ENCODE data around the gene VWA8. TPM values are rescaled to one million over a fixed set of nuclear protein-coding genes. Genes with fewer than 3 reads are reported as not detected.
"Not testable (repeated sequence)": the region's sequence is repeated elsewhere in the genome, so short reads cannot be mapped to it uniquely, and the experiment has no call there.

The VWA8 gene
- total RNA-seq, 1 experiment from 2014 or later = 20.1 TPM

DNA sequence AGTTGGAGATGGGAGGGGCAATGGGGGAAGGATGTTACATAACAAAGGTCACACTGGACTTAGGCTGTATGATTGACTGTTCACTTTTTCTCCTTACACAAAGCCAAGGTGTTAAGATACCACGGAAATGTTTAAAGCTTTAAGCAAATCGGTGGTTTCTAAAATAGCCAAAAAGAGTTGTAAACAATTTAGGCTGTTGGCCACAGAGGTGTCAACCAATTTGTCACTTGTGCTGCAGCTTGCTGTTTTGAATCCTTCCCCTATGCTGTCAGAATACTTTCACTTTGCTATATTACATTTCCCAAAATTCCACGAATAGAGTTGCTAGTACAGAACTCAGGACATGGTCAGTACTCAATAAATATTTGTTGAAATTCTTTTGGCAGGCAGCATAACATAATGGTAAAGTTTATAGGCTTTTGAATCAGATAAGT is 149.3 kb downstream of the VWA8 start:
- DNase-seq (ENCODE audit: extremely low read depth, low read depth) = no peak

DNA sequence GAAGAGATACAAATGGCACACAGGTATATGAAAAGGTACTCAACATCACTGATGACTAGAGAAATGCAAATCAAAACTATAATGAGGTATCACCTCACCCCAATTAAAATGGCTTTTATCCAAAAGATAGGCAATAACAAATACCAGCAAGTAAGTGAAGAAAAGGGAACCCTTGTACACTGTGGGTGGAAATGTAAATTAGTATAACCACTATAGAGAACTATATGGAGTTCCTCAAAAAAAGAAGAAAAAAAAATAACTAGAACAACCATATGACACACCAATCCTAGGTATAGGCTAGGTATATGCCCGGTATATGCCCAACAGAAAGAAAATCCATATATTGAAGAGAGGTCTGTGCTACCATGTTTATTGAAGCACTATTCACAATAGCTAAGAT is 150.9 kb downstream of the VWA8 start:
- DNase-seq (ENCODE audit: extremely low read depth, low read depth) = no peak

DNA sequence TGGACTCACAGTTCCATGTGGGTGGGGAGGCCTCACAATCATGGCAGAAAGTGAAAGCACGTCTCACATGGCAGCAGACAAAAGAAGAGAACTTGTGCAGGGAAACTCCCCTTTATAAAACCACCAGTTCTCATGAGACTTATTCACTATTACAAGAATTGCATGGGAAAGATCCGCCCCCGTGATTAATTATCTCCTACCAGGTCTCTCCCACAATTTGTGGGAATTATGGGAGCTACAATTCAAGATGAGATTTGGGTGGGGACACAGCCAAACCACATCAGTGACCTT is 157.5 kb downstream of the VWA8 start:
- not testable (repeated sequence) for DNase-seq (ENCODE audit: extremely low read depth, low read depth)

DNA sequence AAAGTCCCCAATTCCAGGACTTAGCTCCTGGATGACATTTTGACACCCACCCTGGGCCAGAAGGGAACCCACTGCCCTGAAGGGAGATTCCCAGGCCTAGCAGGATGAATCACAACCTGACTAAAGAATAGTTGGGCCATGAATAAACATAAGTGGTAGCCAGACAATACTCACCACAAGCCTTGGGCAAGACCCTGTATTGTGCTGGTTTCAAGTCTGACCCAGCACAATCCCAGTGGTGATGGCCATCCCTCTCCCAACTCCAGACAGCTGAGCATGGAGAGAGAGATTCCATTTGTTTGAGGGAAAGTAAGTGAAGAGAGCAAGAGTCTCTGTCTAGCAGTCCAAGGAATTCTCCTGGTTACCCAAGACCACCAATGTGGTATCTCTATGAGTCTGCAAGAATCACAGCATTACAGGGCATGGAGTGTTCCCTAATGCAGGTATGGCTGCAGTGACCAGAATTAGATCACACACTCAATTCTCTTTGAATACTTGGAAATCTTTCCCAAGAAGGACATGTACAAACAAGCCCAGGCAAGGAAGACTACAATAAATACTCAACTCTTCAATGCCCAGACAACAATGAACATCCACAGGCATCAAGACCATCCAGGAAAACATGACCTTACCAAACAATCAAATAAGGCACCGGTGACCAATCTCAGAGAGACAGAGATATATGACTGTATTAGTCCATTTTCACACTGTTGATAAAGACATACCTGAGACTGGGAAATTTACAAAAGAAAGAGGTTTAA is 158.0 kb downstream of the VWA8 start:
- DNase-seq (ENCODE audit: extremely low read depth, low read depth) = no peak

DNA sequence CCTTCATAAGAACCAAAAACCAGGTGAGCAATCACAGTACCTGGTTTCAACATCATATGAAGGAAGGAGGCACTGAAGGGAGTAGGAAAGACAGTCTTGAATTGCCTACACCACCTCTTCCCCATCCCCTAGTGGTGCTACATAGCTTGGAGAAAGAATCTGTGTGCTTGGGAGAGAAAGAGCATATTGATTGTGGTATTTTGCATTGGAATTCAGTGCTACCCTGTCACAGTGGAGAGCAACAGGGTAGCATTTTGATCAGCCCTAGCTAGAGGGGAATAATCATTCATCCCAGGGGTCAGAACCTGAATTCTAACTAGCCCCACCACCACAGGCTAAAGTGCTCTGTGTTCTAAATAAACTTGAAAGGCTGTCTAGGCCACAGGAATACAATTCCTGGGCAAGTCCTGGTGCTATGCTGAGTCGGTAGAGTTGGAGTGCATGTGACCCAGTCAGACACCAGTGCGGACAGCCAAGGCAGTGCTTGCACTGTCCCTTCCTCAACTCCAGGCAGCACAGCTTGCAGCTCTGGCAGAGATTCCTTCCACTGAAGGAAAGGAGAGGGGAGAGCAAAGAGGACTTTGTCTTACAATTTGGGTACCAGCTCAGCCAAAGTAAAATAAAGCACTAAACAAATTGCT is 158.7 kb downstream of the VWA8 start:
- DNase-seq (ENCODE audit: extremely low read depth, low read depth) = no peak

DNA sequence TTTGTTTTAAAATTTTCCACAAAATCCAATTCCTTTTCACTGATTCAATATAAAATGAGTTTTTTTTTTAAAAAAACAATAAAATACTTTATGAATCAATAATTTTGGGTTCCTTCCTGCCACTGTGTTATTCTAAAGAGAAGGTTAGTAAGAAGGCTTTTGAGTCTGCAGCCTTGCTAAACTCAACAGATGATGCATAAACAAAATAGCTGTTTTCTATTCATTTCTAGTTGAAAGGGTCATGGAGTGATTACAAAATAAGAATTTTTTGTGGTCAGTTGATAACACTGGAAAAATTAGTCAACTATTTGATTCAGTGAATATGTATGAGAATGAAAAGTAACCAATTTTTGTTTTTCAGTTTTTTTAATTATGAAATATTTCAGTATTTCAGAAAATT is 169.9 kb downstream of the VWA8 start:
- DNase-seq (ENCODE audit: extremely low read depth, low read depth) = no peak

DNA sequence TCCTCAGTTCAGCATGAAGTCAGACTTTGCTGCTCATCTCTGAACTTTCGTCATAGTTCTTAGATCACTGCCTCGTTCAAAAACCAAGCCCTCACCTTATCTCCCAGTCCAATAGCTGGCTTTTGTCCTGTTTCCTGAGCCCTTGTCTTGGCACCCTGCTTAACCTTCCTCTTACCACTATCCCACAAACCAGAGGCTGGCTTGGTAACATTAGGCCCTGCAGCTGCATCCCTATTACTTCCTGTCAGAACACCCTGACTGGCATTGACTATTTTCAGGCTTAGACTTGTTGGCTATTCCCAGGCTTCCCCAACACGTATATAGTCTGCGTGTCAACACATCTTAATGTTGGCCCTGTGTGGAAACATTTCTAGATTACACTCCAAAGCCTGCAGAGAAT is 172.4 kb downstream of the VWA8 start:
- no peak for DNase-seq (ENCODE audit: extremely low read depth, low read depth)

DNA sequence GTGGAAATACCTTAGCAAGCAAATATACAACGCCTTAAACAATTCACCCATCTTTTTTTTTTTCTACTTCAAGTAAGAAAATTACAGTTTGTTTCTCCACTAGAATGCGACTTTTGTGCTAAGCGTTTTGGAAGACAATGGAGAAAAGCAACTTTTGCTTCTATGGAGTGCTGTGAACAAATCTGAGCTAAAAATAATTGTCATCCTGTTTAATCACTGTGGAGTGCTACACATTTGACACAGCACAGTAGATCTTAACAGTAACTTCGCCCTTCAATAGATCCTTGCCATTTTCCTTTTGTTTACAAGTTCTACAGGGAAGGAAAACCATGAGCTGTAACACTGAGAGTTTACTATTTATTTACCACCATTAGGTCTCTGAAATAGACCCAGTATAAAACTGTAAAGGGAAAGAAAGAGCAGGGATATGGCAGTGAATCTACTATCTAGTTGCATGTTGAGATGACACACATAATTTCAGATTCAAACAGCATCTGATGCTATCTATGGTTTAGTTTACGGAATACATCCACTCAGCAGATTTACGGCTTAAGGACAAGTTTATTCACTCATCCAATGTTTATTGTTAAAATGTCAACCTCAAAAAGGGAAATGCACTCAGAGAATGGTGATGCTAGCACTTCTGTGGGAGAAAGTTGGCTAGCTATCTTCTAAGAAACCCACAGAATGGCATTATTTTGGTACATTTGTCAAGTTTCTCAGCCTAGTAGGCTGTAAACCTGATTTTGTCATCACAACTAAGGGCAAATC is 175.3 kb downstream of the VWA8 start:
- DNase-seq (ENCODE audit: extremely low read depth, low read depth) = no peak

DNA sequence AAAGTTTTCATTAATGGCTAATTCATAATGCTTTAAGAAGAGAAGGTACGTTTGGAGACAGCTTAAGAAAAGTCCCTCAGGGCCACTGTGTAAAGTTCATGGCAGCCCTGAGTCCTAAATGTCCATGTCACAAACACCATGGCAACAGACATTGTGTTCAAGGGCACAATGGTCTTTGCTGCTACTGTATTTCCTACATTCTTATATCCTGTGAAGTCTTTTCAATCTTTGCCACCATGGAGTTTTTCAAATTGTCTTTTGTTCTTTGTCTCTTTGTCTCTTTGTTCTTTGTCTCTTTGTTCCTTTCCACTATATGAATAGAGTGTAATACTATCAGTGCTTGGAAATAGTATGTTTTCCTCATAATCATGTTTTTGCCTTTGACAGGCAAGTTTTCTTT is 178.8 kb downstream of the VWA8 start:
- no peak for DNase-seq (ENCODE audit: extremely low read depth, low read depth)

DNA sequence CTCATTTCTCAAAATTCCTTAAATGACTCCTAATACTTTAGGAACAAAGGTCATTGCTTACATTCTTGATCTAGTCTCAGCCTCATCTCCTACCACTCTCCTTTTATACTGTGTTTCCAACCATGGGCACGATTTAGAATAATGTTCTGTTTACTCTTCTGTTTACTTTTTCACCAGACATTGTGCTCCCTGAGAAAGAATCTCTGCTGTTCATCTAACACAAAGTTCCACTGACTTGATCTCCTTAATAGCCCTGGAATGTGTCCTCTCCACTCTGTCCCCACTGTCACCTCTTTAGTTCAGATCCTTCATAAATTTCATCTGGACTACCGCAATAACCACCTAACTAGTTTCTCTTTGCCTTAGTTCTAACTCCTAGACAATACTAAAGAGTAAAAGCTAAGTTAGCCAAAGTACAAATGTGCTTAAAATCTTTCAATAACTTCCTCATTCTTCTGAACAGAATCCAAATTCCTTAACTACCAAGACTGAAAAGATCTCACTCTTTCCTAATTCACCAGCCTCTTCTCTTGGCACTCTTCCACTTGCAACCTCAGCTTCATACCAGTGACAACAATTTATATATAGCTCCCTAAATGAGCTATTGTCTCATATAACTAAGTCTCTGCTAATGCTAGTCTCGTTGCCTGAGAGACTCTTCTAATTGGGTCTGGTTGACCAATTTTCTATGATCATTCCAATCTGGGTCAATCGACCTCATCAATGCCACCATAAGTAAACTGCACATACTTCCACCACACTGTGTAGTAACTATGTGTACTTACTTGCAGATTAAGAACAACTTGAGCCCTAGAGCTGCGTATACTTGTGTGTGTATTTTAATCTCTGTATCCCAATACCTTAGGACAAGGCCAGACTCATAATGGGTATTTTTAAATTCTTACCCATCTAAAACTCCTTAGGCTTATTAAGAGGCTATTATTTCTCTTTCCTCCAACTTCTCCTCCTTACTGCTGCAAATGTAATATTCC is 179.9 kb downstream of the VWA8 start:
- DNase-seq (ENCODE audit: extremely low read depth, low read depth) = no peak

DNA sequence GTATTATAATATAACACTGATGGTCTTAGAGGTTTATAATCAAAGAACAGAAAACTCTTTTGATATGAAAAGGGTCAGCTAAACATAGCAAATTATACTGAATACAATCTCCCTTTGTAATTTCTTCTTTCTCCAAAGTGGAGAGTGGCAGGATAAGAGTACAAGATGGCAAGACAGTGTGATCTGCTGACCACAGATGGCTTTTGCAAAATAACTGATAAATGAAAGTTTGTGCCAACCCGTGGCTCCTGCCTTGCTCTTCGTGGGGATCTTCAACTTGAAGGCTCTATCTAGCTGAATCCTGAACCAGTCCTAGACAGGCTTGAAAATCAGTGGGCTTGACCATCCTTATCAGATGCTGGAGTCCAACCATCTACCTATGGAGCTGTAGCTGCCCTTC is 185.7 kb downstream of the VWA8 start:
- DNase-seq (ENCODE audit: extremely low read depth, low read depth) = no peak

DNA sequence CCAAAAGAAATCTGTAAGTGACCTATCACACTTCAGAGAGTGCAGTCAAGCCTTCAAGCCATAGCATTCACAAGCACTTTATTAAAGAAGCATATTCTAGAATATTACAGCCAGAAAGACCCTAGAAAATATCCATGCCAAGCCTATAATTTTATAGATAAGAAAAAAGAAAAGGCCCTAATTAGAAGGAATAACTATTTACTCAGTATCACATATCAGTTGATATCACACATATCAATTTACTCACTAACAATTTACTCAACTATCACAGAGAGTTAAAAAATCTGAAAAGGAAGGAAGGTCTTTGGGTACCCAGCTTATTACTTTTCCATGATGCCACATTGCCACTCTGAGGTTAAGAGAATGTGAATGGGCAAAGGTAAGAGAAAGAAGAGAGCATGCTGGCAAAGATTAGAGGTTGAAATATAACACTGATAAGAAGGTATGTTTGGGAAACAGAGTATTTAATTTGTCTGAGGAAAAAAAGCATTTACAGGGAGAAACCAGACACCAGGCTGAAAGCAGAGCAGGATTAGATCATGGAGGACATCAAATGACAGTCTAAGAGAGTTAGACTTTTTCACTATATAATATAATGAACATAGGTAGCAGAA is 186.2 kb downstream of the VWA8 start:
- DNase-seq (ENCODE audit: extremely low read depth, low read depth) = no peak

DNA sequence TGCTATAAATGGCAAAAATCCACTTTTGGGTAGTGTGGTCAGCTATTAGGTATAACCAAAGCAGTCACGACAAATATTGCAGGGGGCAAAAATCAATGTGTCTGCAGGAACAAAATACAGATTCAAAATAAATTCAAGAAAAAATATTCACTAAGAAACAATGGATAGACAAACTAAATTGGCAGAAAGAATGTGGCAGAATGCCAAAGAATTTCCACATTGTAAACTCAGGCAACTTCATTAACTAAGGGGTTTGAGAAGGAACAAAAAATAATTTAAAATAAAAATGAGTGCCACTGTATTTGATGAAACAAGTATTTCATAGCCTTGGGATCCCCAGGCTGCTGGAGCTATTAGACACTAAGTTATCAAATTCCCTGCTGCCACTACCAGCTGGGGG is 193.1 kb downstream of the VWA8 start:
- no peak for DNase-seq (ENCODE audit: extremely low read depth, low read depth)

DNA sequence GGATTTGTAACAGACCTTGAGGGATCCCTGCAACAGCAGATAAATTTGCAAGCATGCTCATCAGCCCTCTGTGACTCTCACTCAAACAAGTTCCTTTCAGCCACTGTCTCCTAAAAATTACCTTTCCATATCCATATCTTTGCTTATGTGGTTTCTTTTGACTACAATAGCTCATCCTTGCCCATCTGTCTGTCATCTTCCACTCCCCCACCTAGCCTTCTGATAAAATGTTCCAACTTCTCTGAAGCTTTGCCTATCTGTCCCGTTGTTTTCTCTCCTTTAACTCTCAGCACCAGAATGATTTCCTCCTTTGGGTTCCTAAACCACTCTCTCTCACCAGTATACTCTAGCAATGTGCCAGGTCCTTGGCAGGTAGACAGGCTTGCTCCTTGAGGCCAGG is 194.5 kb downstream of the VWA8 start:
- DNase-seq (ENCODE audit: extremely low read depth, low read depth) = no peak

DNA sequence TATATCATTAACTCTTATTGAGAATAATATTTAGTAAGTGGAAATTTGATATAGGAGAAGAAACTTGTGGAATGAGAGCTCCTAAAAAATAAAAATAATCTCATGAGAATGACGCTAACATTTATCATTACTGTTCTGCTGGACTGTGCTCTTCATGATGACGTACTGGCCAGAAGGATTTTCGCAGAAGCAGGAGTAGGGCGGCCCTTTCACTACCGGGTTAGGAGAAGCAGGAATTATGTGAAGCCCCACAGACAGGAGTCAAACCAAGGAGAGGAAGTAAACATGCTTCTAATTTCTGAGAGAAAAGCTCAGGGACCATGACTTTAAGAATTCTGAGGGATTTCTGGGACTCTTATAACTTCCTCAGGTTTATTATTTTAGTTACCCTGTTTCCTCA is 195.1 kb downstream of the VWA8 start:
- no peak for DNase-seq (ENCODE audit: extremely low read depth, low read depth)

DNA sequence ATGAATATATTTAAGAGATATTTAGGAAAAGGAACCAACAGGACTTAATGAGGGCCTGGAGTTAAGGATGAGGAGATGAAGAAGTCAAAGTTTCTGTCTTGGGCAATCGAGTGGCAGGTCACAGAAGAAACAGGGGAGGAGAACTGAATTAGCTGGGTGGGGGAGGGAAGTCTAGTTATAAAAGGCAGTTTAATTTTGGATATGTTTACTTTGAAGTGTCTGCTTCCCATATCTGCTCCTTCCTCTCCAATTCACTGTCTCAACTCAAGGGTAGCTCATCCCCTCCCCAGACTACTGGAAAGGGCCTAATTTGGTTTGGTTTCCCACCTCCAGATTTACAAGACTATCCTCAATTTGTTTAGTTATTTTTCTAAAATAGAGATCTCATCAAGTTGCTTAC is 195.9 kb downstream of the VWA8 start:
- no peak for DNase-seq (ENCODE audit: extremely low read depth, low read depth)

DNA sequence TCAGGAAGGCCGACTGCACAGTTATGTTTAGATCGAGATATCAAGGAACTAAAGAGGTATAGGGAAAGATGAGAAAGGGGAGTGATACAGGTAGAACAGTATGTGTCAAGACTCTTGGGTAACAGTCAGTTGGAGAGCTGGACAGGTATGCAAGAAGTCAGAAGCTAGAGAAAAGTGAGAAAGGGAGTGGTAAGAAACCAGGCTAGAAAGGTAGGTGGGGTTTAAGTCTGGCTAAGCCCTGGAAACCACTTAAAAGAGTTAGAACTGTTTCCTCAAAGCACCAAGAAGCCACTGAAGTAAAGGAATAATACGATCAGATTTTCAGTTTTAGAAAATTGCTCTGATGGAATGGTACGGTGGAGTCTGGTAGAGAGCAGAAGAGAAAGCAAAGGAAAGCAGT is 196.4 kb downstream of the VWA8 start:
- DNase-seq (ENCODE audit: extremely low read depth, low read depth) = no peak

DNA sequence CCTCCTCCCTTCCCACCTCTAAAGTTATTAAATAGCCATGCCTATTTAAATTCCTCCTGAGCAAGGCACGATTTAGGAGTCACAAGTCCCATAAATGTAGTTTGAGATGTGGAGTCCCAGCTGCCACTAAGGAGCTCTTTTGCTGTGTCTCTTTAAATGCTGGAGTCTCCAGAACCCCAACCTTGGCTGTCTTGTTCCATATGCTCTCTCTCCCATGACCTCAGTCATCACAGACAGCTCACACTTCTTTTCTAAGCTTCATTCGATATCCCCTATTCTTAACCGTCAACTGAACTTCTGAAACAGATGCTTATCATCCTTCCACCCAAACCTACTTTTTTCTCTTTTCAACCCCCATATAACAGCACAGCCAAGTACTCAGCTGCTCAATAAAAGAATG is 197.1 kb downstream of the VWA8 start:
- DNase-seq (ENCODE audit: extremely low read depth, low read depth) = no peak

DNA sequence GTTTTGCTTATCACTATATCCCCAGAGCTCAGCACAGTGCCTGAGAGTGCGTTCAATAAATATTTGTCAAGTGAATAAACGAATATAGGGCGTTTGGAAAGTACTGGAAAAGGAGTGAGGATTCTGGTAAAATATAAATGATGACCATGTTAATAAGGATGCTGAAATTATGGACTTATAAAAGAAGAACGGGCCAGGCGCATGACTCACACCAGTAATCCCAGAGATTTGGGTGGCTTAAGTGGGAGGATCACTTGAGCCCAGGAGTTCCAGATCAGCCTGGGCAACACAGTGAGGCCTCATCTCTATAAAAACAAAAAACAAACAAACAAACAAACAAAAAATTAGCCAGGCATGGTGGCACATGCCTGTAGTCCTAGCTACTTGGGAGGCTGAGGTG is 198.1 kb downstream of the VWA8 start:
- no peak for DNase-seq (ENCODE audit: extremely low read depth, low read depth)

DNA sequence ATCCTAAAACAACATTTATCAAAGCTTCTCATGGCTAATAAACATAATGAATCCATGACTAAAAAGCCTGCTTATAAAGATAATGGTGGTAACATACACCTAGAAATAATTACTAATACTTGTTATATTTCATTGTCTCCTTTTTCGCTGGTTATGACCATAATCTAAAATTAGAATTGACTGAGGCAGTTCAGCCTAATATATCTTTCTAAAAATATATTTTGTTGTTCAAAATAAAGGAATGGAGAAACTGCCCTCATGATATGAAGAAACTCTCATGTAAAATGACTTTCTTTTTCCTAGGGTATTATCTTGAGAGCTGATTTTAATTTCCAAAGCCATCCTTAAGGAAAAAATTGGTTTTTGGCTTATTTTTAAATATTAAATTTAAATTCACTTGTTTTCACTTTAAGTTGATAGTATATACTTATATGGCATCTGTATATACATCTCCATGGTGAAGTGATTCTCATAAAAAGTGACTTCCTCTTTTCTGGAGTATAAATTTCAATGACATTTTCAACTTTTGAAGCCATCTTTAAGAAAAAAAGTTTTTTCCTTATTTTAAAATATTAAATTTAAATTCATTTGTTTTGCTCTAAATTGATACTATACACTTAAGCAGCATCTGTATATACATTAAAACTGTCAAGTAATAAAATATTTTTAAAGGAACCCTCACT is 204.6 kb downstream of the VWA8 start:
- no peak for DNase-seq (ENCODE audit: extremely low read depth, low read depth)
